WTC11 (cell line): Measurements from ENCODE around the gene RAMACL. TPM values are rescaled to one million over a fixed set of nuclear protein-coding genes. Genes with fewer than 3 reads are reported as not detected.

ENCODE experiments used
- ATAC-seq: fragments of 200-7000 bp; cut with Tn5 transposase; 2 replicates; pipeline ENCODE4 v1.10.0; 2021; ENCODE audit warnings: mild to moderate bottlenecking, moderate library complexity
- CTCF ChIA-PET: fragments of 300-600 bp; sonication (Branson Sonifier 250); formaldehyde crosslinking; loops from one replicate; lab custom pipeline; 2021; ENCODE audit warnings: antibody characterized with exemption; lab: Charles Lee
- POLR2A ChIA-PET: fragments of 350-600 bp; sonication (Branson Sonifier 250); formaldehyde crosslinking; loops from one replicate; lab custom pipeline; 2021; ENCODE audit warnings: antibody characterized with exemption; lab: Charles Lee
- DNase-seq: peaks from one replicate; pipeline ENCODE4 v3.0.0; 2021; ENCODE audit warnings: low spot score
- H3K27ac Mint-ChIP-seq: 2 replicates; pipeline ENCODE4 v1.8.0; 2021; ENCODE audit warnings: mixed read lengths
- H3K27me3 Mint-ChIP-seq: 2 replicates; pipeline ENCODE4 v1.8.0; 2021; ENCODE audit warnings: low read depth, mild to moderate bottlenecking, moderate library complexity, mixed read lengths
- H3K36me3 Mint-ChIP-seq: 2 replicates; pipeline ENCODE4 v1.8.0; 2021; ENCODE audit warnings: mixed read lengths
- H3K4me1 Mint-ChIP-seq: 2 replicates; pipeline ENCODE4 v1.8.0; 2022; ENCODE audit warnings: mixed read lengths
- H3K4me3 Mint-ChIP-seq: 2 replicates; pipeline ENCODE4 v1.8.0; 2021; ENCODE audit warnings: mild to moderate bottlenecking, moderate library complexity, mixed read lengths
- H3K9me3 Mint-ChIP-seq: 2 replicates; pipeline ENCODE4 v1.8.0; 2021; ENCODE audit warnings: mixed read lengths
- ETV6 ChIP-seq: sonication (generic); formaldehyde crosslinking; IDR thresholded peaks from 2 replicates; pipeline ENCODE4 v1.8.1; 2022; ENCODE audit warnings: mild to moderate bottlenecking, missing genetic modification reagents
- FOXJ3 ChIP-seq: sonication (generic); formaldehyde crosslinking; IDR thresholded peaks from 2 replicates; pipeline ENCODE4 v1.9.0; 2021; ENCODE audit warnings: missing genetic modification reagents, mild to moderate bottlenecking, borderline replicate concordance
- JUN ChIP-seq: sonication (generic); formaldehyde crosslinking; IDR thresholded peaks from 2 replicates; pipeline ENCODE4 v1.8.0; 2023; ENCODE audit warnings: mild to moderate bottlenecking, missing genetic modification reagents
- KAT7 ChIP-seq: sonication (generic); formaldehyde crosslinking; IDR thresholded peaks from 2 replicates; pipeline ENCODE4 v1.8.1; 2023; ENCODE audit warnings: missing genetic modification reagents, mild to moderate bottlenecking, borderline replicate concordance
- MYBL2 ChIP-seq: sonication (generic); formaldehyde crosslinking; IDR thresholded peaks from 2 replicates; pipeline ENCODE4 v1.8.1; 2023; ENCODE audit warnings: mild to moderate bottlenecking, moderate library complexity, missing genetic modification reagents
- NFATC4 ChIP-seq: fragments of 250-450 bp; sonication (Bioruptor Pico); IDR thresholded peaks from 2 replicates; pipeline ENCODE4 v1.9.0; 2021; ENCODE audit warnings: mild to moderate bottlenecking
- NFE2L1 ChIP-seq: sonication (generic); formaldehyde crosslinking; IDR thresholded peaks from 2 replicates; pipeline ENCODE4 v1.8.1; 2023; ENCODE audit warnings: missing genetic modification reagents
- SOX15 ChIP-seq: fragments of 250-450 bp; sonication (Bioruptor Pico); IDR thresholded peaks from 2 replicates; pipeline ENCODE4 v1.9.0; 2021; ENCODE audit warnings: mild to moderate bottlenecking
- SP1 ChIP-seq: sonication (generic); formaldehyde crosslinking; conservative IDR thresholded peaks from 2 replicates; pipeline ENCODE4 v1.8.1; 2022; ENCODE audit warnings: missing genetic modification reagents
- TP53 ChIP-seq: sonication (generic); formaldehyde crosslinking; IDR thresholded peaks from 2 replicates; pipeline ENCODE4 v1.8.1; 2023; ENCODE audit warnings: mild to moderate bottlenecking, missing genetic modification reagents
- ZNF263 ChIP-seq: sonication (generic); formaldehyde crosslinking; IDR thresholded peaks from 2 replicates; pipeline ENCODE4 v1.8.1; 2022; ENCODE audit warnings: low read depth, mild to moderate bottlenecking, moderate library complexity, missing genetic modification reagents
- ZNF317 ChIP-seq: sonication (generic); formaldehyde crosslinking; IDR thresholded peaks from 2 replicates; pipeline ENCODE4 v1.8.1; 2023; ENCODE audit warnings: low read depth, mild to moderate bottlenecking, moderate library complexity, missing genetic modification reagents, borderline replicate concordance
- total RNA-seq: library from RNA; stranded (reverse); gene quantifications from 3 replicates; pipeline ENCODE4 v1.2.3, GENCODE V29; 2021
- TF ChIP-seq, protein P1 (sequence below): sonication (generic); formaldehyde crosslinking; IDR thresholded peaks from 2 replicates; pipeline ENCODE4 v1.8.1; 2022; ENCODE audit warnings: mild to moderate bottlenecking, missing genetic modification reagents, moderate library complexity, borderline replicate concordance
- TF ChIP-seq, protein P2 (sequence below): sonication (generic); formaldehyde crosslinking; IDR thresholded peaks from 2 replicates; pipeline ENCODE4 v1.8.1; 2023; ENCODE audit warnings: mild to moderate bottlenecking, missing genetic modification reagents
- TF ChIP-seq, protein P3 (sequence below): fragments of 250-450 bp; sonication (Bioruptor Pico); IDR thresholded peaks from 2 replicates; pipeline ENCODE4 v1.9.0; 2021; ENCODE audit warnings: mild to moderate bottlenecking, borderline replicate concordance
- TF ChIP-seq, protein P4 (sequence below): fragments of 250-450 bp; sonication (Bioruptor Pico); IDR thresholded peaks from 2 replicates; pipeline ENCODE4 v1.9.0; 2021; ENCODE audit warnings: moderate library complexity, mild to moderate bottlenecking, inconsistent platforms, borderline replicate concordance
- TF ChIP-seq, protein P5 (sequence below): fragments of 250-450 bp; sonication (Bioruptor Pico); conservative IDR thresholded peaks from 2 replicates; pipeline ENCODE4 v1.9.0; 2021; ENCODE audit warnings: mild to moderate bottlenecking
- TF ChIP-seq, protein P6 (sequence below): sonication (generic); formaldehyde crosslinking; IDR thresholded peaks from 2 replicates; pipeline ENCODE4 v1.8.1; 2023; ENCODE audit warnings: mild to moderate bottlenecking, missing genetic modification reagents, borderline replicate concordance
- TF ChIP-seq, protein P7 (sequence below): sonication (generic); formaldehyde crosslinking; IDR thresholded peaks from 2 replicates; pipeline ENCODE4 v1.8.1; 2022; ENCODE audit warnings: low read depth, missing genetic modification reagents, borderline replicate concordance

The RAMACL gene
- total RNA-seq, 1 experiment from 2014 or later = 0.79 TPM

DNA sequence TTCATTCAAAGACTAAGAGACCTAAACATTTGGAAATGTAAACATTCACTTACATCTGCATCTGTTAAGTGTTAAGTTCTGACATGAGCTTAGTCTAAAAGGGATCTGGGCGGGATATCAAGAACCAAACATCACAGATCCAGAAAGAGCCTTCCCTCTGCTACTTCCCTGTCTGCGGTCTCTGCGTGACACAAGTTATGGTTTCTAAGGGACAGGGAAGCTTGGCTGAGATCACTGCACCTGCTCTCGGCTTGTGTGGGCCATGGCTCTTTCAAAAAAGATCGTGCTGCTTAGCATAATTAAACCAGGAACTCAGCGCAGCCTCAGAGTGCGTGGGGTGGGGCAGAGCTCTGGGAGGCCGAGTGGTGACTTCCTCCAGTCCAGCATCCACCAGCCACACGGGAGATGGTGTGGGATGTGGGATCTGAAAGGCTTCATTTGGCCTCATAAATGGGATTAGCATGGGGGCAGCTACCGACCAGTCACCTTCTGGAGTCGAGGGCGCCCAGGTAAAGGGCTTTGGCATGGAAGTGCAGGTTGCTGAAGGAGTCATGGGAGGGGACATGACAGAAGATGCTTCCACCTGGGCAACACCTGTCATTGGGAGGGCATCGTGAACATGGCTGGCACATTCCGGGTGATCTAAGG is 16.7 kb upstream of the RAMACL start:
- H3K36me3 Mint-ChIP-seq = no peaks in the 10 kb centered on the region
- no peak overlapping the region for H3K4me3 Mint-ChIP-seq
- POLR2A ChIA-PET = no interaction called here
- ATAC-seq (no peak), DNase-seq (no peak)
- CTCF ChIA-PET = no interaction called here
- no peak overlapping the region for H3K27ac Mint-ChIP-seq
- H3K27me3 Mint-ChIP-seq = no peaks in the 10 kb centered on the region
- peaks cover 30% of the 10 kb centered on the region for H3K4me1 Mint-ChIP-seq
- TF ChIP-seq, protein P1, sequence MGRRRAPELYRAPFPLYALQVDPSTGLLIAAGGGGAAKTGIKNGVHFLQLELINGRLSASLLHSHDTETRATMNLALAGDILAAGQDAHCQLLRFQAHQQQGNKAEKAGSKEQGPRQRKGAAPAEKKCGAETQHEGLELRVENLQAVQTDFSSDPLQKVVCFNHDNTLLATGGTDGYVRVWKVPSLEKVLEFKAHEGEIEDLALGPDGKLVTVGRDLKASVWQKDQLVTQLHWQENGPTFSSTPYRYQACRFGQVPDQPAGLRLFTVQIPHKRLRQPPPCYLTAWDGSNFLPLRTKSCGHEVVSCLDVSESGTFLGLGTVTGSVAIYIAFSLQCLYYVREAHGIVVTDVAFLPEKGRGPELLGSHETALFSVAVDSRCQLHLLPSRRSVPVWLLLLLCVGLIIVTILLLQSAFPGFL (CRISPR knock-in tag) = no peak
- H3K9me3 Mint-ChIP-seq = no peaks in the 10 kb centered on the region

DNA sequence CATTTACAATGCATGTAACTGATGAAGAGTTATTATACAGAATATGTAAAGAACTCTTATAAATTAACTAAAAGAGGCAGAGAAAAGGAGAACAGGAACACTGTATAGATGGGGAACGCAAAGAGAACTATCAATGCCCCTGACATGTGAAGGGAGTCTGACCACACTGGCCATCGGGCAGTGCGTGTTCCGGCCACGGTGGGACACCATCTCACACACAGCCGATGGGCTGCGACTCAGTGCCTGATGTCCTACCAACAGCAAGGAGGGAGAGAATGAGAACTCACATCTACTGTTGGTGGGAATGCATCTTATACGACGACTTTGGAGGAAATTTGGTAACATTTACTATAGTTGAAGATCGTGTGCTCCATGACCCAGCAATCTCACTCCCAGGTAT is 15.5 kb upstream of the RAMACL start:
- Mint-ChIP-seq H3K9me3 (no peaks in the 10 kb centered on the region), H3K36me3 (no peaks in the 10 kb centered on the region), H3K4me3 (no peak overlapping the region), H3K4me1 (peaks cover 42% of the 10 kb centered on the region), H3K27me3 (no peaks in the 10 kb centered on the region), H3K27ac (no peak overlapping the region)
- ATAC-seq (no peak), DNase-seq (no peak)
- POLR2A ChIA-PET = no interaction called here
- CTCF ChIA-PET = no interaction called here
- TF ChIP-seq, protein P2, sequence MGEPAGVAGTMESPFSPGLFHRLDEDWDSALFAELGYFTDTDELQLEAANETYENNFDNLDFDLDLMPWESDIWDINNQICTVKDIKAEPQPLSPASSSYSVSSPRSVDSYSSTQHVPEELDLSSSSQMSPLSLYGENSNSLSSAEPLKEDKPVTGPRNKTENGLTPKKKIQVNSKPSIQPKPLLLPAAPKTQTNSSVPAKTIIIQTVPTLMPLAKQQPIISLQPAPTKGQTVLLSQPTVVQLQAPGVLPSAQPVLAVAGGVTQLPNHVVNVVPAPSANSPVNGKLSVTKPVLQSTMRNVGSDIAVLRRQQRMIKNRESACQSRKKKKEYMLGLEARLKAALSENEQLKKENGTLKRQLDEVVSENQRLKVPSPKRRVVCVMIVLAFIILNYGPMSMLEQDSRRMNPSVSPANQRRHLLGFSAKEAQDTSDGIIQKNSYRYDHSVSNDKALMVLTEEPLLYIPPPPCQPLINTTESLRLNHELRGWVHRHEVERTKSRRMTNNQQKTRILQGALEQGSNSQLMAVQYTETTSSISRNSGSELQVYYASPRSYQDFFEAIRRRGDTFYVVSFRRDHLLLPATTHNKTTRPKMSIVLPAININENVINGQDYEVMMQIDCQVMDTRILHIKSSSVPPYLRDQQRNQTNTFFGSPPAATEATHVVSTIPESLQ (CRISPR knock-in tag) = no peak
- TF ChIP-seq MYBL2 (CRISPR knock-in tag) (no peak), TP53 (CRISPR knock-in tag) (no peak), ZNF263 (CRISPR knock-in tag) (no peak), KAT7 (no peak), ZNF317 (CRISPR knock-in tag) (no peak), NFE2L1 (CRISPR knock-in tag) (no peak), FOXJ3 (no peak), ETV6 (CRISPR knock-in tag) (no peak), NFATC4 (CRISPR knock-in tag) (no peak), SOX15 (CRISPR knock-in tag) (no peak), SP1 (CRISPR knock-in tag) (no peak), JUN (CRISPR knock-in tag) (no peak)
- TF ChIP-seq, protein P3, sequence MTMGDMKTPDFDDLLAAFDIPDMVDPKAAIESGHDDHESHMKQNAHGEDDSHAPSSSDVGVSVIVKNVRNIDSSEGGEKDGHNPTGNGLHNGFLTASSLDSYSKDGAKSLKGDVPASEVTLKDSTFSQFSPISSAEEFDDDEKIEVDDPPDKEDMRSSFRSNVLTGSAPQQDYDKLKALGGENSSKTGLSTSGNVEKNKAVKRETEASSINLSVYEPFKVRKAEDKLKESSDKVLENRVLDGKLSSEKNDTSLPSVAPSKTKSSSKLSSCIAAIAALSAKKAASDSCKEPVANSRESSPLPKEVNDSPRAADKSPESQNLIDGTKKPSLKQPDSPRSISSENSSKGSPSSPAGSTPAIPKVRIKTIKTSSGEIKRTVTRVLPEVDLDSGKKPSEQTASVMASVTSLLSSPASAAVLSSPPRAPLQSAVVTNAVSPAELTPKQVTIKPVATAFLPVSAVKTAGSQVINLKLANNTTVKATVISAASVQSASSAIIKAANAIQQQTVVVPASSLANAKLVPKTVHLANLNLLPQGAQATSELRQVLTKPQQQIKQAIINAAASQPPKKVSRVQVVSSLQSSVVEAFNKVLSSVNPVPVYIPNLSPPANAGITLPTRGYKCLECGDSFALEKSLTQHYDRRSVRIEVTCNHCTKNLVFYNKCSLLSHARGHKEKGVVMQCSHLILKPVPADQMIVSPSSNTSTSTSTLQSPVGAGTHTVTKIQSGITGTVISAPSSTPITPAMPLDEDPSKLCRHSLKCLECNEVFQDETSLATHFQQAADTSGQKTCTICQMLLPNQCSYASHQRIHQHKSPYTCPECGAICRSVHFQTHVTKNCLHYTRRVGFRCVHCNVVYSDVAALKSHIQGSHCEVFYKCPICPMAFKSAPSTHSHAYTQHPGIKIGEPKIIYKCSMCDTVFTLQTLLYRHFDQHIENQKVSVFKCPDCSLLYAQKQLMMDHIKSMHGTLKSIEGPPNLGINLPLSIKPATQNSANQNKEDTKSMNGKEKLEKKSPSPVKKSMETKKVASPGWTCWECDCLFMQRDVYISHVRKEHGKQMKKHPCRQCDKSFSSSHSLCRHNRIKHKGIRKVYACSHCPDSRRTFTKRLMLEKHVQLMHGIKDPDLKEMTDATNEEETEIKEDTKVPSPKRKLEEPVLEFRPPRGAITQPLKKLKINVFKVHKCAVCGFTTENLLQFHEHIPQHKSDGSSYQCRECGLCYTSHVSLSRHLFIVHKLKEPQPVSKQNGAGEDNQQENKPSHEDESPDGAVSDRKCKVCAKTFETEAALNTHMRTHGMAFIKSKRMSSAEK (CRISPR knock-in tag) = no peak
- TF ChIP-seq, protein P4, sequence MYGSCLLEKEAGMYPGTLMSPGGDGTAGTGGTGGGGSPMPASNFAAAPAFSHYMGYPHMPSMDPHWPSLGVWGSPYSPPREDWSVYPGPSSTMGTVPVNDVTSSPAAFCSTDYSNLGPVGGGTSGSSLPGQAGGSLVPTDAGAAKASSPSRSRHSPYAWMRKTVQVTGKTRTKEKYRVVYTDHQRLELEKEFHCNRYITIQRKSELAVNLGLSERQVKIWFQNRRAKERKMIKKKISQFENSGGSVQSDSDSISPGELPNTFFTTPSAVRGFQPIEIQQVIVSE (CRISPR knock-in tag) = no peak
- TF ChIP-seq, protein P5, sequence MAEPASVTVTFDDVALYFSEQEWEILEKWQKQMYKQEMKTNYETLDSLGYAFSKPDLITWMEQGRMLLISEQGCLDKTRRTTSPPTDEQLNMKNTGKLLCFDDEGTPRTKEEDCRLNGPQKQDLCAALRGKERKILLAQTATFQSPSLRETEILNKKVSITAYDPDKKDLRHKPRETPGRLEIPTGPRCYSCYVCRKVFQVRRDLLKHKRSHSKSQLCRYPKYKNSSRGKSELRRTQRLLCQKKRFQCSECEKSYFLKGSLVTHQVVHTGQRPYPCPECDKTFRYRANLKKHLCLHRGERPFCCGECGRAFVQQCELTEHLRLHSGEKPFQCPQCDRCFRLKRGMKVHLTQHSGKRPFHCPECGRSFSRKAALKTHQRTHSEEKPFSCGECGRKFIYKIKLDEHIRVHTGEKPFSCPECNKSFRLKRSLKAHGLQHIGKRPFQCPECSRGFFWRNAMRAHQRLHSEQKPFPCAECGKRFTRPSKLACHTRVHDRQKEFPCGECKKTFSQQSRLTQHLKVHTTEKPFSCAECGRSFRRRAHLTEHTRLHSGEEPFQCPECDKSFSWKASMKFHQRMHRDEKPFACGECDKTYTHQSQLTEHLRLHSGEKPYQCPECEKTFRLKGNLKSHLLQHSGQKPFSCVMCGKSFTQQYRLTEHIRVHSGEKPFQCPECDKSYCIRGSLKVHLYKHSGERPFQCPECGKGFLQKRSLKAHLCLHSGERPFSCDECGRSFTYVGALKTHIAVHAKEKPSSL (CRISPR knock-in tag) = no peak
- TF ChIP-seq, protein P6, sequence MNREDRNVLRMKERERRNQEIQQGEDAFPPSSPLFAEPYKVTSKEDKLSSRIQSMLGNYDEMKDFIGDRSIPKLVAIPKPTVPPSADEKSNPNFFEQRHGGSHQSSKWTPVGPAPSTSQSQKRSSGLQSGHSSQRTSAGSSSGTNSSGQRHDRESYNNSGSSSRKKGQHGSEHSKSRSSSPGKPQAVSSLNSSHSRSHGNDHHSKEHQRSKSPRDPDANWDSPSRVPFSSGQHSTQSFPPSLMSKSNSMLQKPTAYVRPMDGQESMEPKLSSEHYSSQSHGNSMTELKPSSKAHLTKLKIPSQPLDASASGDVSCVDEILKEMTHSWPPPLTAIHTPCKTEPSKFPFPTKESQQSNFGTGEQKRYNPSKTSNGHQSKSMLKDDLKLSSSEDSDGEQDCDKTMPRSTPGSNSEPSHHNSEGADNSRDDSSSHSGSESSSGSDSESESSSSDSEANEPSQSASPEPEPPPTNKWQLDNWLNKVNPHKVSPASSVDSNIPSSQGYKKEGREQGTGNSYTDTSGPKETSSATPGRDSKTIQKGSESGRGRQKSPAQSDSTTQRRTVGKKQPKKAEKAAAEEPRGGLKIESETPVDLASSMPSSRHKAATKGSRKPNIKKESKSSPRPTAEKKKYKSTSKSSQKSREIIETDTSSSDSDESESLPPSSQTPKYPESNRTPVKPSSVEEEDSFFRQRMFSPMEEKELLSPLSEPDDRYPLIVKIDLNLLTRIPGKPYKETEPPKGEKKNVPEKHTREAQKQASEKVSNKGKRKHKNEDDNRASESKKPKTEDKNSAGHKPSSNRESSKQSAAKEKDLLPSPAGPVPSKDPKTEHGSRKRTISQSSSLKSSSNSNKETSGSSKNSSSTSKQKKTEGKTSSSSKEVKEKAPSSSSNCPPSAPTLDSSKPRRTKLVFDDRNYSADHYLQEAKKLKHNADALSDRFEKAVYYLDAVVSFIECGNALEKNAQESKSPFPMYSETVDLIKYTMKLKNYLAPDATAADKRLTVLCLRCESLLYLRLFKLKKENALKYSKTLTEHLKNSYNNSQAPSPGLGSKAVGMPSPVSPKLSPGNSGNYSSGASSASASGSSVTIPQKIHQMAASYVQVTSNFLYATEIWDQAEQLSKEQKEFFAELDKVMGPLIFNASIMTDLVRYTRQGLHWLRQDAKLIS = no peak
- TF ChIP-seq, protein P7, sequence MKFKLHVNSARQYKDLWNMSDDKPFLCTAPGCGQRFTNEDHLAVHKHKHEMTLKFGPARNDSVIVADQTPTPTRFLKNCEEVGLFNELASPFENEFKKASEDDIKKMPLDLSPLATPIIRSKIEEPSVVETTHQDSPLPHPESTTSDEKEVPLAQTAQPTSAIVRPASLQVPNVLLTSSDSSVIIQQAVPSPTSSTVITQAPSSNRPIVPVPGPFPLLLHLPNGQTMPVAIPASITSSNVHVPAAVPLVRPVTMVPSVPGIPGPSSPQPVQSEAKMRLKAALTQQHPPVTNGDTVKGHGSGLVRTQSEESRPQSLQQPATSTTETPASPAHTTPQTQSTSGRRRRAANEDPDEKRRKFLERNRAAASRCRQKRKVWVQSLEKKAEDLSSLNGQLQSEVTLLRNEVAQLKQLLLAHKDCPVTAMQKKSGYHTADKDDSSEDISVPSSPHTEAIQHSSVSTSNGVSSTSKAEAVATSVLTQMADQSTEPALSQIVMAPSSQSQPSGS (CRISPR knock-in tag) = no peak
